NCI-H2227 treated with DMSO at 0.1 percent for 48 hours (cell line): ENCODE results near the gene IZUMO4.

Source experiments
- DNase-seq: peaks from one replicate; lab custom pipeline; 2025; lab: John Stamatoyannopoulos, UW

Gene IZUMO4

GRCh38 chr19:2108251-2109016, 11.7 kb downstream of the IZUMO4 start:
- DNase-seq: no peak

GRCh38 chr19:2109046-2109864, 12.5 kb downstream of the IZUMO4 start:
- DNase-seq: no peak

GRCh38 chr19:2110822-2111221, 14.1 kb downstream of the IZUMO4 start:
- DNase-seq: no peak

- DNase-seq: no peak
Observed at GRCh38 chr19:2111425-2111824, 14.7 kb downstream of the IZUMO4 start.

GRCh38 chr19:2111886-2112285, 15.2 kb downstream of the IZUMO4 start:
- DNase-seq: no peak

- DNase-seq: no peak
Observed at GRCh38 chr19:2112516-2113320, 16.0 kb downstream of the IZUMO4 start.

GRCh38 chr19:2113439-2114211, 16.9 kb downstream of the IZUMO4 start:
- DNase-seq: no peak

GRCh38 chr19:2114218-2114617, 17.5 kb downstream of the IZUMO4 start:
- DNase-seq: no peak

- DNase-seq: no peak
Observed at GRCh38 chr19:2114821-2115220, 18.1 kb downstream of the IZUMO4 start.

- DNase-seq: no peak
Observed at GRCh38 chr19:2115324-2115723, 18.6 kb downstream of the IZUMO4 start.

- DNase-seq: no peak
Observed at GRCh38 chr19:2115911-2116426, 19.3 kb downstream of the IZUMO4 start.

GRCh38 chr19:2116507-2116906, 19.8 kb downstream of the IZUMO4 start:
- no peak for DNase-seq

GRCh38 chr19:2117215-2117960, 20.7 kb downstream of the IZUMO4 start:
- no peak for DNase-seq

- no peak for DNase-seq
Observed at GRCh38 chr19:2118438-2118837, 21.7 kb downstream of the IZUMO4 start.

- no peak for DNase-seq
Observed at GRCh38 chr19:2119921-2120785, 23.4 kb downstream of the IZUMO4 start.

GRCh38 chr19:2120821-2121220, 24.1 kb downstream of the IZUMO4 start:
- no peak for DNase-seq

- DNase-seq: no peak
Observed at GRCh38 chr19:2121416-2122051, 24.8 kb downstream of the IZUMO4 start.

- DNase-seq: no peak
Observed at GRCh38 chr19:2122251-2122650, 25.5 kb downstream of the IZUMO4 start.

GRCh38 chr19:2122982-2123381, 26.3 kb downstream of the IZUMO4 start:
- no peak for DNase-seq
